ENCODE results near the gene NOC4L.

NOC4L gene

GRCh38 chr12:132170094-132170636, 25.9 kb downstream of the NOC4L start:
- DNase-seq (ENCODE audit: low spot score), result no peak

DNA sequence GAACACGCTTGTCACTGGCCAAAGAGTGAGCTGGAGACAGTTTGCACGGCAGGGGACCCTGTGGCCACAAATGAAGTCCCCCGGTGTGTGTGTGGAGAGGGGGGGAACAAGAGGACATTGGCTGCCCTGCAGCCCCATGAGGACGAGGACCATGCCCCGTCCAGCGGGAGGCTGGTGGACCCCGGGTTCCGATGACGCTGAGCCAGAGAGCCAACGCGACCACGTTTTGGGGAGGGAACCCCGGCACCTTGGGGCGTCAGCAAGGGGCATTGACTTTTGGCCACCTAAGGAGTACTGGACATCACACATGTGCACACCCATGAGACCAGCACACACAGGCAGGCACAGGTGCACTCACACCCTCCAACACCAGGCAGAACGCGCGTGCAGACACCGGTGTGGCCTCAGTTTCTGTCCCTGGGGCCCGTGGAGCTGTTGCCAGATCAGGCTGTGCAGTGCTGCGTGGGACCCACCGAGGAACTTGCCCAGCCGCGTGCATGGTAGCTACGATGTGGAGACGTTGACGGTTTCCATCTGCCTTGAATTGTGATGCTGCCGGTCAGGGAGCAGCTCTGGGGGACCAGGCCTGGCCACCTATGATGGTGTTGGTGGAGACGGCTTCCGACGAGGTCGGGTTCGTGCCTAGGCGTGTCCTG, 26.5 kb downstream of the NOC4L start:
- no peak for DNase-seq (ENCODE audit: low spot score)

DNA sequence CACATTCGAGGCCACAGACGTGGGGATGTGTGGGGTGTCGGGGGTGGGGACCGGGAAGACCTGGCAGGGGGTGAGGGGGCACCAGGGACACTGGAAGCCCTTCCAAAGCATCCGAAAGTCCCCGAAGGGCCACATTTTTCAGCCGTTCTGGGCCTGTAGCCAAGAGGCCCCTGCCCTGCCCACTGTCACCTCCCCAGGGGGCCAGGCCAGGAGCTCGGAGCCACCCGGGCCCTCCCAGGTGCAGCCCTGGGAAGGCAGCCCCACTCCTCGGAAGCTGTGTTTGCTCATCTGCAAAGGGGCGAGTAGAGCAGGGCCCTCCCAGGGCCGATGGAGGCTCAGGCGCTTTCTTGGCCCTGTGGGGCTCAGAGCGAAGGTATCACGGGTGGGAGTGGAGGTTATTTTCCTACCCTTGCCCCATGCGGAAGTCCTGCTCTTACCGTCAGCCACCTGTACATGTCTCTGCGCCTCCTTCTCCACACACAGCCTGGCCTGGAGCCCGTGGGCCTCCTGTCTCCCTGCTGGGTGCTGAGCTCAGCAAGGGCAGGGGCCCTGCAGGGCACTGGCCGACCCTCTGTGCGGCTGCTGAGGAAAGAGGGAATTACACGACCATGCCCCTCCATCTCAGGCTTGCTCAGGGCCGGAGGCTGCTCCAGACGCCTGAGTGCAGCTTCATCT, 27.2 kb downstream of the NOC4L start:
- DNase-seq (ENCODE audit: low spot score), result no peak

DNA sequence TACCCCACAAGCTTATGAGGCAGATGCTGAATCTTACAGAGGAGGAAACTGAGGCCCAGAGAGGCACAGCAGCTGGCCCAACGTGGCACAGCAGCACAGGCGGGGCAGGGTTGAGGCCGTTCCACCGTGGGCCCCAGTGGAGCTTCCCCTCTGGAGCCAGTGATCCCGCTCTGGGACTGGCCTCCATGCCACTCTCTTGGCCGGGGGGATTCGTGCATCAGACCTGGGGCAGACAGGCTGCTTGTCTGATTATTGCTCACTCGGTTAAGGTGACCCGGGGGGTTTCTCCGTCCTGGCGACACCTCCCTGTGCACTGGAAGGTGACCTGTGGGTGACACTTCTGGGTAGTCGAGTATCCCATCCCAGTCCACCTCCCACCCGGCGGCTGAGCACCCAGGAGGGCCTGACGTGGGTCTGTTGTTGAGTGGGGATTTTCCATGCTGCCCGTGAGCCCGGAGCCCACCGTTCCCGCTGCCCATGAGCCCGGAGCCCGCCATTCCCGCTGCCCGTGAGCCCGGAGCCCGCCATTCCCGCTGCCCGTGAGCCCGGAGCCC, 27.8 kb downstream of the NOC4L start:
- no peak for DNase-seq (ENCODE audit: low spot score)

DNA sequence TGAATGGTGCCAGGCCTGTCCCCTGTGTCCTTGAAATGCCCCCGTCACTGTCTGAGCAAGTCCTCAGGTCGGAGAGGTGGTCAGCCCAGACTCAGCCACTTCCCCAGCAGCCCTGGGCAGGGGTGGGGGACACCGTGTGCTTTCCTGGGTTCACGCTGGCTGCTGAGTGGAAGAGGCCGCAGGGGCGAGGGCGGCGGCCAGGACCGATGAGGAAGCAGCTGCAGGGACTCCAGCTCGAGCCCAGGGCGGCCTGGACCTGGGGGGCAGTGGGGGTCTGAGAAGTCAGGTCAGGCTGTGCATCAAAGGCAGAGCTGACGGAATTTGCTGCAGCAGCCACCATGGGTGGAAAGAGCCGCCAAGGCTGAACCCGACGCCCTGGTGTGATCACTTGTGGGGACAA, 28.4 kb downstream of the NOC4L start:
- no peak for DNase-seq (ENCODE audit: low spot score)

DNA sequence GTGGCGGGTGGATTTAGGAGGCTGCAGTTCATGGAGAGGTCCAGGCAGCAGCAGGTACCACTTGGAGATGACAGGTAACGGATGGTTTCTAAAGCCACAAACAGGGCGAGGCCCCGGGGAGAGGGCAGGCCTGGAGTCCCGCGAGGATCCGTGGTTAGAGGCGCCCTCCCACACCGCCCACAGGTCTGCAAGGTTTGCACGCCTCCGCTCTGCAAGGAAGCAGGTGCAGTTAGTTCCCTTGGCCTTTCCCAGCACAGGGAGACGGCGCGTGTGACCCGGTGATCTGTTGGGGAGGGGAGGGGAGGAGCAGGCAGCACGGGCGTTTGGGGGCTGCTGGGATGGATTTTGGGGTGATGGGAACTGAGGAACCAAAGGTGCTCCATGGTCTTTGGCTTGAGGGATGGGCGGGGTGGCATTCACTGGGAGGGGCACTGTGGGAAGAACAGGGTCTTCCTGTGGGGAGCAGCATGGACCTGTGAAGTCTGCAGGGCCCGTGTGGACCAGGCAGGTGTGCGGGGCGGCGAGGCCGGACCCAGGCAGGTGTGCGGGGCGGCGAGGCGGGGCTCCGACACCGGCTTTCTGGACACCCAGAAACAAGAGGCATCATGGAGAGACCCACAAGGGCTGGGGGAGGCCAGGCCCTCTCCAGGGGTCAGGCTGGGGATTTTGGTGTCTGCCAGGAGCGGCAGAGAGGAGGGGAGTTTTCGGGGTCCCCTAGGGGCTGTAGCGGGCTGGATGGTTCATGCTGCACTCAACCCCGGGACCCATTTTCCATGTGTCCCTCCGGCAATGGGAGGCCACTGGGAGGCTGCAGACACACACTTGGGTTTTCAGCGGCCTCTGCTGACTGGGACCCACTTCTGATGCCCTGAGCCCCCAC, 29.1 kb downstream of the NOC4L start:
- no peak for DNase-seq (ENCODE audit: low spot score)

- DNase-seq (ENCODE audit: low spot score), result no peak
These were observed 30.0 kb downstream of the NOC4L start for GRCh38 chr12:132174015-132174838.

GRCh38 chr12:132174839-132175490, 30.7 kb downstream of the NOC4L start:
- no peak for DNase-seq (ENCODE audit: low spot score)

DNA sequence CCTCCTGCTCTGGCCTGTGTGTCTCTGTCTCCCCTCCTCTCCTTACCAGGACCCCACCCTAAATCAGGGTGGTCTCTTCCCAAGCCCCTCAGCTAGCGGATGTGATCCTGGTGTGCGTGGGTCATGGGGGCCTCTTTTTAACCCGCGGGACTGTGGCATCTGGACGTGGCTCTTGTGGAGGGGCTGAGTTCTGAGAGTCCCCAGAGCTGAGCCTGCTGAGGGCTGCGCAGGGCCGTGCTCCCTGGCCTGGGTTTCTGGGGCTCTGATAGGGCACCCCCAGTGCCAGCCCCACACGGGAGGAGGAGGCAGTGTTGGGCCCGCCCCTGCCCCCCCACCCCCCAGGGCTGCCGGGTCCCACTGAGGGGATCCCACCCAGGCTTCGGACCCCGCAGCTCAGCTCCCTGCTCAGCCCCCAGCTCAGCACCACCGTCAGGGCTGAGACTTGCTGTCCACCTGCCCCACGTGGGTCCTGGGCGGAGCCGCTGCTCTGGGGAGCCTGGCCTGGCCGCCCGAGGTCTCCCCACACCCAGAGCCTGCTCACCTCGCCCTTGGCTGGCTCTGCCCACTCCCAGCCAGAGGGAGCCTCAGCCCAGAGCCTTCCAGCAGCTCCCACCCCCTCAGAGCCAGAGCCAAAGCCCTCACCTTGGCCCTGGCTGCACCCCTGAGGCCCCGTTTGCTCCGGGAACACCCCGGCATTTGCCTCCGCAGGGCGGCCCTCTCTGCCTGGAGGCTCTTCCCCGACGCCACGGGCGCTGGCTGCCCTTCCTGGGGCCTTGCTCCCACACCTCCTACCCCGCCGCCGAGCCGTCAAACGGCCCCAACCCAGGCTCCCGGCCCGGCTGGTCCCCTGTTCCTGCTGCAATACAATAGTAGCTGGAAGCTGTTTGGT, 31.5 kb downstream of the NOC4L start:
- DNase-seq (ENCODE audit: low spot score), result no peak

GRCh38 chr12:132176385-132176919, 32.2 kb downstream of the NOC4L start:
- DNase-seq (ENCODE audit: low spot score), result no peak

DNA sequence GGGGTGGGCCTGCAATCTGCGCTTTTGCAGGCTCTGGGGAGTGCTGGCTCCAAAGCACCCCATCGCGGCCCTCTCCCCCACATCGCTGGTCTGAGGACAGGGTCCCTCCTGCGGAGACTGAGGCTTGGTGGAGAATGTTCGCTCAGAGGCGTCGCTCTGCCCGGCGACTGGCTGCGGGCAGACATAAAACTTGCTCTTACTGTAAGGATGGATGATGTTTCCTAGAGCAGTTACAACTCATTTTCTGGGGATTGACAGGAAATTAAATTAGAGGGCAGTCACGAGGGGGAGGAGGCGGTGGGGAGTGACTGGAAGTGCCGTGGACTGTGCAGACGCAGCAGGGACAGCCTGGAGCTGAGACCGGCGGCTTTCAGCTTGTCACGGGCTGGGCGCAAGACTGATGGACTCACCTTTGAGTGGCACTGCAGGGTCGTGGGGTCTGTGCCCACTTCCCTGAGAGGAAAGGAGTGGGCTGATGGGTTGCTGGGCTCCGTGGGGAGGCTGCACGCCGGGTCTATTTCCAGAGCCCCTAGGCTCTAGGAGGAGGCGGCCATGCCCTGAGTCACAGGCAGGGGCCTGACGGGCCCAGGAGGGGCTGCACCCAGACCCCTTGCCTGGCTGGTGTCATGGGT, 32.8 kb downstream of the NOC4L start:
- DNase-seq (ENCODE audit: low spot score), result no peak

GRCh38 chr12:132178316-132178715, 34.1 kb downstream of the NOC4L start:
- DNase-seq (ENCODE audit: low spot score), result no peak

GRCh38 chr12:132178801-132179401, 34.6 kb downstream of the NOC4L start:
- no peak for DNase-seq (ENCODE audit: low spot score)

GRCh38 chr12:132179431-132180362, 35.4 kb downstream of the NOC4L start:
- DNase-seq (ENCODE audit: low spot score), result no peak

- no peak for DNase-seq (ENCODE audit: low spot score)
These were observed 36.6 kb downstream of the NOC4L start for GRCh38 chr12:132180648-132181546.

DNA sequence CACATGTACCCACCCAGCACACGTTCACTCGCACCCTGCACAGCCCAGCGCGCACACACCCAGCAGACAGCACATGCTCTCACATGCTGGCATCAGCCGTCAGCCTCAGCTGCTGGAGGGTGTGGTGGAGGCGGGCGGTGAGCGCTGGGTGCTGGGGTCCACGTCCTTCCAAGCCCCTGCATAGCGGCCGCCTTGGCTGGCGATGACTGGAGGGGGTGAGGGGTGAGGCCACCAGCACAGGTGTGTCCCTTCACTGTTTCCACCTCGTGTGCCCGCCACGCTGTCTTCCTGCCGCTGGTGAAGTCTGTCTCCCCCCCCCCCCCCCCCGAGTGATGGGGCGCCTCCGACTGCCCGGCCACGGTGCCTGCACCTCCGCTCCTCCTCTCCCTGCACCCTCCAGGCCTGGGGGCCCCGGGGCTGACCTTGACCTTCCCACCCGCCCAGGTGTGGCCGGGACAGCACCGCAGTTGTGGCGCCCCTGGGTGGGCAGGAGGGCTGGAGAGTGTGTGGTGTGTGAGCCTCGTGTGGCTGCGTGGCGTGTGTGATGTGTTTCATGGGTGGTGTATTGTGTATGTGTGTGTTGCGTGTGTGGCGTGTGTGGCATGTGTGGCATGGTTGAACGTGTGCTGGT, 37.4 kb downstream of the NOC4L start:
- no peak for DNase-seq (ENCODE audit: low spot score)
